Activated naive CD4-positive, alpha-beta T cell treated with anti-CD3 and anti-CD28 coated beads, Interleukin-2, amount 10 ng/mL, durations not matched to agents 5 hours and 36 hours (primary cell): ENCODE measurements around the gene SLC35A5. TPM values are rescaled to one million over a fixed set of nuclear protein-coding genes. Genes with fewer than 3 reads are reported as not detected.

Experiments
- total RNA-seq, 2 experiments: library from RNA; stranded (reverse); gene quantifications; one replicate each; pipeline ENCODE4 v1.2.3, GENCODE V29; 2021

Gene SLC35A5, protein sequence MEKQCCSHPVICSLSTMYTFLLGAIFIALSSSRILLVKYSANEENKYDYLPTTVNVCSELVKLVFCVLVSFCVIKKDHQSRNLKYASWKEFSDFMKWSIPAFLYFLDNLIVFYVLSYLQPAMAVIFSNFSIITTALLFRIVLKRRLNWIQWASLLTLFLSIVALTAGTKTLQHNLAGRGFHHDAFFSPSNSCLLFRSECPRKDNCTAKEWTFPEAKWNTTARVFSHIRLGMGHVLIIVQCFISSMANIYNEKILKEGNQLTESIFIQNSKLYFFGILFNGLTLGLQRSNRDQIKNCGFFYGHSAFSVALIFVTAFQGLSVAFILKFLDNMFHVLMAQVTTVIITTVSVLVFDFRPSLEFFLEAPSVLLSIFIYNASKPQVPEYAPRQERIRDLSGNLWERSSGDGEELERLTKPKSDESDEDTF
- total RNA-seq, result 10 to 100 TPM; 23.6 to 25.3 TPM

DNA sequence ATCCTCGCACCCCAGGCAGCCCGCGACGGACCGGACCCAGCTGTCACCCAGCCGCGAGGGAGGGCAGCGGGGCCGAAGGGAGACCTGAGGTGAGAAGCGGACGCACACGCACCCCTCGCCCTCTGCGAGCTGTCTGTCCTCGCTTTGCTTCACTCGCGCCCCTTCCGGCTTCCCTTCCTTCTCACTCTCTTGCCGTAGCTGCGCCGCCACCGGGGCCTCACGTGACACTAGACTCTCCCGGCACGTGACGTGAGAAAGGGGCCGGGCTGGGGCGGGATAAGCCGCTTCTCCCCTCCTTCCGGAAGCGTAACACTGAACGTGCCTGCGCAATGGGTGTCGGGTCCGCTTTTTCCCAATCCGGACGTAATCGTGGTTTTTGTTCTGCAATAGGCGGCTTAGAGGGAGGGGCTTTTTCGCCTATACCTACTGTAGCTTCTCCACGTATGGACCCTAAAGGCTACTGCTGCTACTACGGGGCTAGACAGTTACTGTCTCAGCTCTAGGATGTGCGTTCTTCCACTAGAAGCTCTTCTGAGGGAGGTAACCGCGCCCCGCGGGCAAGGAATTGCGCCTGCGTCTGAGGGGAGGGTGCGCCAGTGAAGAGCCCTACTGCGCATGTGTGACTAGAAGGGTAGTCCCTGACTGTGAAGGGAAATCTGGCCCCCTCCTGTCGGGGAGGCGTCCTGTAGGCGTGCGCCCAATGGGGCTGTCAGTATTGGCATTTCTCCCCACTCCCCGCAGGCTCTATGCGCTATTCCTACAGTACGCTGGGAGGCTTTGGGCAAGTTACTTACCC, at the start of gene SLC35A5, which contains the start of gene ATG3:
Gene SLC35A5, plus strand, starts transcription at position 312 of the 796 bp plus-strand sequence. CDS start 1,359 bp downstream, outside the sequence.
Gene ATG3, minus strand, starts transcription at position 229 of the 796 bp plus-strand sequence. CDS start 434 bp downstream, outside the sequence.

Other genes with a start within 250 kb of the SLC35A5 start
- 1 to 10 TPM; 8.6 to 9.4 TPM for gene CD200, start 228.9 kb upstream of the SLC35A5 start, total RNA-seq
- 10 to 100 TPM; 72.1 to 74.4 TPM for gene BTLA, start 62.6 kb upstream of the SLC35A5 start, total RNA-seq
- 10 to 100 TPM; 63.0 to 67.7 TPM for gene ATG3, start 83 bp upstream of the SLC35A5 start, total RNA-seq
- under 1 TPM in 1 of 2 experiments, not detected in 1; 0.29 TPM for gene CCDC80, start 79.1 kb downstream of the SLC35A5 start, total RNA-seq